NCI-H748 treated with DMSO at 0.1 percent for 48 hours (cell line): ENCODE data around the gene DLG5.

Experiments used
- DNase-seq: peaks from one replicate; lab custom pipeline; 2025; lab: John Stamatoyannopoulos, UW

DLG5 gene

GRCh38 chr10:77867124-77867719 lies 59.3 kb downstream of the DLG5 start:
- no peak for DNase-seq

DNA sequence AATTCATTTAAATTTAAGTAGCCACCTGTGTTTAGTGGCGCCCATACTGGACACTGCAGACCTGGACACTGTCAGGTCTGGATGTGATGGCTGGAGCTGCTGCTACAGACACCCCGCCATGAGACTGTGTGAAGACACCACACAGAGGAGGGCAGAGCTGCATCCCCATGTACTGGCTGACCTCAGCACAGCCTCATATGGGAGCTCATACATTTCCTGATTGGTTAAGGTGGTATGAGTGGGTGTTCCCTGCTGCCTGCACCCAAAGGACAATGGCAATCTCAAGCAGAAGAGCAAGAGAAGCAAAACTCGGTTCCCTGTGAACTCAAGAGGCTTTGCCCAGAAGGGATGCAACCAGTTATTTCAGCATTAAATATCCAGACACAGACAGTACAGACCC lies 60.0 kb downstream of the DLG5 start:
- no peak for DNase-seq

DNA sequence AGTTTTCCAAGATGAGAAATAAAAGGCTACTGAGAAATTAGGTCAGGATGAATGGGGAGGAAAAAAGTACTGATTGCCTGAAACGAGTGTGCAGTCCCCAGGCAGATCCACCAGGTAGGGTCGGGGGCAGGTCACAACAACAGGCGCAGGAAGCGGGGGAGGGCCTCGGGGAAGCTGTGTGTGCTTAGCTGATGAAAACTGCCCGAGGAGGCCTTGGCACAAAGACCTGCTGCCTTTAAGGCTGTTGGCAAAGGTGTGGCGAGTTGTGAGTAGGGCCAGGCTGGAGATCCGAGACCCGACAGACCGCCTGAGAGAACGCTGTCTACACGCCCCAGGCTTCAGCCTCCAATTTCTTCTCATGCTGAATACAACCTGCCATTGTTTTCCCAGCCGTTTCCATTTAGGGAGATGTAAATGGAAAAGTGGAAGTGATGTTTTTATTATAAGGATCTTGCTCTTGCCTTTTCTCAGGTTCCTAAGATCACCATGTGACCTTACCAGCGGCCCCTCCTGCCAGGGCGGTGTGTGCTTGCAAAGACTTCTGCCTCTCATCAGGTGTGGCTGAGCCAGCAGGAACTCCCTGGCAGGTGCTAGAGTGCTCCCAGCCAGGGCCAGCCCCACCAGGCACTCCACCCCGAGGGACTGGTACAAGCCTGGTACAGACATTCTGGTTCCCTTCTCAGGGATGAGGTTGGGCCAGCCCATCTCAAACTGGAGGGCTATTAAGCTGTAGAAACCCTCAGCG lies 60.8 kb downstream of the DLG5 start:
- DNase-seq, result no peak

GRCh38 chr10:77864151-77864851 lies 62.3 kb downstream of the DLG5 start:
- DNase-seq, result no peak

GRCh38 chr10:77863446-77863845 lies 63.1 kb downstream of the DLG5 start:
- no peak for DNase-seq

- no peak for DNase-seq
Measured at GRCh38 chr10:77862595-77862994, 64.0 kb downstream of the DLG5 start.

DNA sequence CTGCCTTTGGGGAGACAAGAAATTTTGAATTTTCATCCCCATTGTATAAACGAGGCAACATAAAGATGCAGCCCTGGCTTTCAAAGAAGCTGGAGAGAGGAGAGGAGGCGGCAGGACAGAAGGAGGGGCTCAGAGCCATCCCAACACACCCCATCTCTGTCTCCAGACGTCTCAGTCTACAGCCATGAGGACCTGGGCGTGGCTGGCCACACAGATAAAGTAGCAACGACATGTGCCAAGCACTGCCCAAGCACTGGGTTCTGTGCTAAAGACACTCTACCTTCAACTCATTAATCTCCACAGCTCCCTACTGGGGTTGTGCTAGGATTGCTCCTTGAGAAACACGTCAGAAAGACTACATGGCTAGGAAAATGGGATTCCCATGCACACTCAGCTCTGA lies 65.2 kb downstream of the DLG5 start:
- no peak for DNase-seq

GRCh38 chr10:77859865-77860282 lies 66.7 kb downstream of the DLG5 start:
- DNase-seq, result no peak

DNA sequence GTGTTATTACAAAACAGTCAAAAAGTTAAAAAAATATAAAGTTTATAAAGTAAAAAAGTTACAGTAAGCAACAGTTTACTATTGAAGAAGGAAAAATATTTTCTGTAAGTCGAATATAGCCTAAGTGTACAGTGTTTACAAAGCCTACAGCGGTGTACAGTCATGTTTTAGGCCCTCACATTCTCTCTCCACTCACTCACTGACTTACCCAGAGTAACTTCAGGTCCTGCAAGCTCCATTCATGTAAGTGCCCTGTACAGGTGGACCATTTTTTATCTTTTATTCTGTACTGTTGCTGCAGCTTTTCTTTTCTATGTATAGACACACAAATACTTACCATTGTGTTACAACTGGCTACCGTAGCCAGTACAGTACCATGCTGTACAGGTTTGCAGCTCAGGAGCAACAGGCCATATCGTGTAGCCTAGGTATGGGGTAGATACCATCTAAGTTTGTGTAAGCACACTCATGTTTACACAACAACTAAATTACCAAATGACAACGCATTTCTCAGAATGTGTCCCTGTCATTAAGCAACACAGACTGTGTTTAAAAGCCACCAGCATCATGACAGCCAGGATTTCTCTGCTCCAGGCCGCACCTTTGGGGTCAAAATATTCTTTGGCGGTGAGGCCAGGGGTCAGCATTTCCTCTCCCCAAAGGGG lies 67.2 kb downstream of the DLG5 start:
- no peak for DNase-seq

GRCh38 chr10:77857272-77857671 lies 69.3 kb downstream of the DLG5 start:
- no peak for DNase-seq

GRCh38 chr10:77856566-77856965 lies 70.0 kb downstream of the DLG5 start:
- DNase-seq, result no peak

DNA sequence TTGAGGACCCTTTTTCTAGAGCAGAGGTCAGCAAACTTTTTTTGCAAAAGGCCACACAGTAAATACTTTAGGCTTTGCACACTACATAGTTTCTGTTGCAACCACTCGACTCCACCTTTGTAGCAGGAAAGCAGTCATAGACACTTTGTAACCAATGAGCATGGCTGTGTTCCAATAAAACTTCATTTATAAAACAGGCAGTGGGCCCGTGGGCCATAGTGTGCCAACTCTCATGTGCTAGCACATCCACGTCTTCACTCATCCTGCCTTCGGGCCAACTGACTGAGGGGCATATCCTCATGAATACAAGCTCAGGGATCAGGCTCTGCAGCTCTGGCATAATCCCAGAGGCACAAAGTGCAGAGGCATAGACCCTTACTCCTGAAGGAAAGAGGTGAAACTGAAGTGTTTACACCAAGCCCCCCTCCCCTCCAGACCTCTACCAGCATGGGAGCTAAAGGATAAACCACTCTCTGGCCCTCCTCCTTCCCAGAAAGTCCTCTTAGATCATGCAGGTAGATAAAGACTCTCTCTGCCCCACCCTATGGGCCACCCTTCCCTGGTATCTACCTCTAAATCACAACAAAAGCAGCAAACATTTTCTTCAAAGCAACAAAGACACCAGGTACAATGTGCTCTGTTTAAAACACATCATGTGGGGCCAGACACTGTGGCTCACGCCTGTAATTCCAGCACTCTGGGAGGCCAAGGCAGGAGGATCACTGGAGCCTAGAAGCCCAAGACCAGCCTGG lies 71.0 kb downstream of the DLG5 start:
- no peak for DNase-seq

DNA sequence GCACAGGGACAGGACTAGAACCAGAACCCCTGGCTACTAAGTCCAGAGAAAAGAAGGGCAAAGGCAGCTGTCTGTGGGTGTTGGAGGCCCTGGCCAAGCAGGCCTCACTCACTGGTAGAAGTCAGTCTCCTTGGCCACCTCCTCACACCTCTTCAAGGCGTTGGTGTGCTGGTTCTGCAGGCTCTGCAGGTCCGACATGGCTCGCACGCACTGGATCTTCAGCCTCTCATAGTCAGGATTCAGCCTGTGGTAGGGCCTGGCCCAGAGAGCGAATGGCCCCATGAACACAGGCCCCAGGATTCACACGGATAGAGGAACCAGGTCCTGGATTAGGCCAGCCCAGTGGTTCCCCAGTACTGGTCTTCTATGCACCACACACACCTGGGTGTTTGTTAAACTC lies 72.4 kb downstream of the DLG5 start:
- DNase-seq, result no peak

- DNase-seq, result no peak
Measured at GRCh38 chr10:77853256-77853655, 73.3 kb downstream of the DLG5 start.

GRCh38 chr10:77850620-77851231 lies 75.8 kb downstream of the DLG5 start:
- DNase-seq, result no peak

GRCh38 chr10:77849039-77849664 lies 77.4 kb downstream of the DLG5 start:
- no peak for DNase-seq

- peak; percentile 5 for DNase-seq
Measured at GRCh38 chr10:77846718-77847311, 79.7 kb downstream of the DLG5 start.

- DNase-seq, result no peak
Measured at GRCh38 chr10:77845451-77845850, 81.1 kb downstream of the DLG5 start.

GRCh38 chr10:77844713-77845445 lies 81.7 kb downstream of the DLG5 start:
- no peak for DNase-seq

- no peak for DNase-seq
Measured at GRCh38 chr10:77844177-77844576, 82.4 kb downstream of the DLG5 start.
